Mucosa of rectum (tissue), 2 donors: ENCODE results near the gene MYH11.

Source experiments
- H3K27ac ChIP-seq, 2 donors: one replicate each; pipeline ENCODE4 v1.7.0; 2013; ENCODE audit warnings: inconsistent platforms in 2 of 2, low read depth in 2 of 2, low read length in 2 of 2
- H3K27me3 ChIP-seq, 2 donors: one replicate each; pipeline ENCODE4 v1.7.0; 2013; ENCODE audit warnings: low read length in 2 of 2; ENCODE audit not compliant: control insufficient read depth in 2 of 2, insufficient read depth in 2 of 2
- H3K36me3 ChIP-seq, 2 donors: one replicate each; pipeline ENCODE4 v1.7.0; 2013; ENCODE audit warnings: low read length in 2 of 2; ENCODE audit not compliant: control insufficient read depth in 2 of 2, insufficient read depth in 2 of 2
- H3K4me1 ChIP-seq, 2 donors: one replicate each; pipeline ENCODE4 v1.7.0; 2013; ENCODE audit warnings: low read length in 2 of 2, mild to moderate bottlenecking in 1 of 2; ENCODE audit not compliant: control insufficient read depth in 2 of 2, insufficient read depth in 2 of 2
- H3K4me3 ChIP-seq, 2 donors: one replicate each; pipeline ENCODE4 v1.7.0; 2013; ENCODE audit warnings: low read length in 2 of 2
- H3K9ac ChIP-seq, 2 donors: one replicate each; pipeline ENCODE4 v1.7.0; 2013; ENCODE audit warnings: low read length in 2 of 2, low read depth in 1 of 2, mild to moderate bottlenecking in 1 of 2
- H3K9me3 ChIP-seq, 2 donors: one replicate each; pipeline ENCODE4 v1.7.0; 2013; ENCODE audit warnings: low read length in 2 of 2; ENCODE audit not compliant: control insufficient read depth in 2 of 2
- donor health status: healthy.
- donor health status: Normal muscosa, but diverticular disease.

Gene MYH11

DNA sequence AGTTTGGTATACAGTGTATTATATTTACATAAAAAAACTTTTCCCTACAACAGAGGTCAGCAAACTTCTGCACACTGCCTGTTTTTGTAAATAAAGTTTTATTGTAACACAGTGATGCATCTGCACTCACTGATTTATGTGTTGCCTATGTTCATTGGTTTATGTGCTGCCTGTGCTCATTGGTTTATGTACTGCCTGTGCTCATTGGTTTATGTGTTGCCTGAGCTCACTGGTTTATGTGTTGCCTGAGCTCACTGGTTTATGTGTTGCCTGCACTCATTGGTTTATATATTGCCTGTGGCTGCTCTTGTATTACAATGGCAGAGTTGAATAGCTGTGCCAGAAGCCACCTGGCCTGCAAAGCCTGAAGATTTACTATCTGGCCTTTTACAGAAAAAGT is 81.6 kb downstream of the MYH11 start:
- H3K36me3 ChIP-seq: no peaks in the 10 kb centered on the region
- no peaks in the 10 kb centered on the region for H3K9me3 ChIP-seq
- no peak overlapping the region for H3K27ac ChIP-seq
- no peaks in the 10 kb centered on the region for H3K4me1 ChIP-seq
- no peak overlapping the region for H3K4me3 ChIP-seq
- no peaks in the 10 kb centered on the region for H3K27me3 ChIP-seq
- no peak overlapping the region for H3K9ac ChIP-seq

DNA sequence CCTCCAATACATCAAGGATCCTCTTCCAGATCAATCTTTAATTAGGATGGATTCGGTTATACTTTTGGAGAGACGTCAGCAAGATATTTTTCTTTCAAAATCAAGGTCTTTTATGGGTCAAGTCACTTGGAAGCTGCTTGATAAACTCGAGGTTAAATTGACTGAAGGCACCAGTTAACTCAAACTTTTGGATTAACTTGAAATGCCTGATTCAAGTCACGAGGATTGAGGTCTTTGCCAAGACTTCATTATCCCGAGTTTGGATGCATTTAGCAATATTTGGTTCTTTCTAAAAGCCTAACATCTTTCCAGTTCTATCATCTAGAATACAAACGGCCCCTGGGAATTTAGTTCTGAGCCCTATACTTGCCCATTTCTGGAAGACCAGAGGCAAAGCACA is 82.9 kb downstream of the MYH11 start:
- no peak overlapping the region for H3K27ac ChIP-seq

DNA sequence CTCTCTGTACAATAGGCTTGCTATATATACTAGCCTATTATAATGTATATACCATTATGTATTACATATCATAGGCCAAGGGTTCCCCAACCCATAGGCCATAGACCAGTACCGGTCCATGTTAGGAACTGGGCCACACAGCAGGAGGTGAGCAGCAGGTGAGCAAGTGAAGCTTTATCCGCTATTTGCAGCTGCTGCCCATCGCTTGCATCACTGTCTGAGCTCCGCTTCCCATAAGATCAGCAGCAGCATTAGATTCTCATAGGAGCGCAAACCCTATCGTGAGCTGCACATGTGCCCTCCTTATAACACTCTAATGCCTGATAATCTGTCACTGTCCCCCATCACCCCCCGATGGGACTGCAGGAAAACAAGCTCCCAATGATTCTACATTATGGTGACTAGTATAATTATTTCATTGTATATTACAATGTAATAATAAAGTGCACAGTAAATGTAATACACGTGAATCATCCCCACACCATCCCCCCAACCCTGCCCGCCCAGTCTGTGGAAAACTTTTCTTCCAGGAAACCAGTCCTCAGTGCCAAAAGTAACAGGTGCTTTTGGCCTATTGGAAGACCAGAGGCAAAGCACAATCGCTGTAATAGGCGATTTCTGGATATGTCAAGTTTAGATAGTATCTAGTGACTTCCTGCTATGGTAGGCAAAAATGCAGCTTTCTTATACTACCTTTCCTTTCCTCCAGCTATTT is 84.1 kb downstream of the MYH11 start:
- H3K36me3 ChIP-seq: no peaks in the 10 kb centered on the region
- H3K27ac ChIP-seq: no peak overlapping the region
- no peak overlapping the region for H3K9ac ChIP-seq

More for the DNA sequence above, 82.9 kb downstream of the MYH11 start:
- H3K4me3 ChIP-seq: no peak overlapping the region
- no peaks in the 10 kb centered on the region for H3K4me1 ChIP-seq
- no peak overlapping the region for H3K9ac ChIP-seq
- H3K36me3 ChIP-seq: no peaks in the 10 kb centered on the region
- H3K27me3 ChIP-seq: no peaks in the 10 kb centered on the region
- H3K9me3 ChIP-seq: no peaks in the 10 kb centered on the region

DNA sequence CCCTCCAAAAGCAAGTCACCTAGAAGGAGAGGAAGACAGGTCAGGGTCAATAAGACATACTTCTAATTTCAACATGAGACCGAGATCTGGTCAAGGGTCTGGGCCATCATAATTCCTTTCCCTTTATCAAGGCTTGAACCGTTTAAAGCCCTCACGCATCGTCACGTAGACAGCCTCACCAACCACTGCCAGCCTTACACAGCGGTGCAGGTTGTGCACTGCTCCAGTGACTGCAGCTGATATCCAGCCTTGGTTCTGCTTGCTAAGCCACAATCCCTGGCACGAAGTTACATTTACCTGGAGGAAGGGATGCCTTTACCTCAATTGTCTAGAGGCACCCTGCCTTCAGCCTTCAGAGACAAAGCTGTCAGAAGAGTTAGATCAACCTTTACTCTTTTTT is 85.1 kb downstream of the MYH11 start:
- Histone ChIP-seq H3K36me3 (no peaks in the 10 kb centered on the region), H3K27ac (no peak overlapping the region), H3K27me3 (no peaks in the 10 kb centered on the region), H3K4me1 (no peaks in the 10 kb centered on the region), H3K4me3 (no peak overlapping the region), H3K9me3 (no peaks in the 10 kb centered on the region), H3K9ac (no peak overlapping the region)

More for the DNA sequence above, 84.1 kb downstream of the MYH11 start:
- Histone ChIP-seq H3K4me3 (no peak overlapping the region), H3K9me3 (no peaks in the 10 kb centered on the region), H3K4me1 (no peaks in the 10 kb centered on the region), H3K27me3 (no peaks in the 10 kb centered on the region)

DNA sequence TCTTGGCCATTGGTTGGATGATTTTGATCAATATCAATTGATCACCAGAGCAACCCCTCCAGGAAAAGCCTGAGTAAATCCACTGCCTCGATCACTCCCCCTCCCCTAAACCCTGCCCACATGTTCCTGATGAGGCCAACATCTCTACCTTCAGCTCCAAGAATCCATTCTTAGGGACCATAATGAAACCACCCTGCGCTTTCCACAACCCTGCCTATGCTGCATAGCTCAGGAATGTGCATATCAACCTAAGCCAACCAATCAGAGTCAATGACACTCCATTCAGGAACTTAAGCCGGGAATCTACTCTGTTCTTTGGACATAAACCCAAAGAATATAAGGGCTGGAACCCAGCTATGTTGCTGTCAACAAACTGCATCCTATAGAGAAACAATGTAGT is 86.3 kb downstream of the MYH11 start:
- no peak overlapping the region for H3K4me3 ChIP-seq

DNA sequence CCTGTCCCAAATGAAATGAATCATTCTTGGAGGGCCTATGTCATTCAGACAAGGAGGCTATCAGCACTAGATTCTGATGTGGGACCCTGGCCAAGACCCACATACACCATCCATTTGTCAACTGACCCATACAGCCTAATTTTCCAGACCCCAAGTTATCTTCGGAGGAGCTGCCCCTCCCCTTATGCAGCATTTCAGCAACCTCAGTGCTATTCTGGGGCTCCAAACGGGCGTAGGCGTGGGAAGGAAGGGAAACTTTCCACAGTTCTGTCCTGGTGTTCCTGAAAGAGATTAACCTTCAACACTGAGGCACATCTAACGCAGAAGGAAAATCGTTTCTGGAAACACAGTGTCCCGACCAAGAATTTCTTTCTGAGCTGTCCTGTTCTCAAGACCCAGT is 86.7 kb downstream of the MYH11 start:
- Histone ChIP-seq H3K27ac (no peak overlapping the region), H3K9me3 (no peaks in the 10 kb centered on the region), H3K36me3 (no peaks in the 10 kb centered on the region), H3K4me3 (no peak overlapping the region), H3K27me3 (no peaks in the 10 kb centered on the region), H3K4me1 (no peaks in the 10 kb centered on the region), H3K9ac (no peak overlapping the region)

More for the DNA sequence above, 86.3 kb downstream of the MYH11 start:
- Histone ChIP-seq H3K27ac (no peak overlapping the region), H3K36me3 (no peaks in the 10 kb centered on the region), H3K4me1 (no peaks in the 10 kb centered on the region), H3K9ac (no peak overlapping the region), H3K27me3 (no peaks in the 10 kb centered on the region), H3K9me3 (no peaks in the 10 kb centered on the region)

DNA sequence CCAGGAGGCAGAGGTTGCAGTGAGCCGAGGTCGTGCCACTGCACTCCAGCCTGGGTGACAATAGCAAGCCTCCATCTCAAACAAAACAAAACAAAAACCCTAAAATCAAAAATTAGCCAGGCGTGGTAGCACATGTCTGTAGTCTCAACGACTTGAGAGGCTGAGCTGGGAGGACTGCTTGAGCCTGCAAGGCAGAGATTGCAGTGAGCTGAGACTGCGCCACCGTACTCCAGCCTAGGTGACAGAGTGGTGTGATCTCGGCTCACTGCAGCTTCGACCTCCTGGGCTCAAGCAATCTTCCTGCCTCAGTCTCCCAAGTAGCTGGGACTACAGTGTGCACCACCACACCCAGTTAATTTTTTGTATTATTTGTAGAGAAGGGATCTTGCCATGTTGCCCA is 87.6 kb downstream of the MYH11 start:
- H3K36me3 ChIP-seq: no peaks in the 10 kb centered on the region
- H3K27ac ChIP-seq: no peak overlapping the region
- H3K4me3 ChIP-seq: no peak overlapping the region
- no peaks in the 10 kb centered on the region for H3K9me3 ChIP-seq
- H3K4me1 ChIP-seq: no peaks in the 10 kb centered on the region
- H3K9ac ChIP-seq: no peak overlapping the region
- no peaks in the 10 kb centered on the region for H3K27me3 ChIP-seq

DNA sequence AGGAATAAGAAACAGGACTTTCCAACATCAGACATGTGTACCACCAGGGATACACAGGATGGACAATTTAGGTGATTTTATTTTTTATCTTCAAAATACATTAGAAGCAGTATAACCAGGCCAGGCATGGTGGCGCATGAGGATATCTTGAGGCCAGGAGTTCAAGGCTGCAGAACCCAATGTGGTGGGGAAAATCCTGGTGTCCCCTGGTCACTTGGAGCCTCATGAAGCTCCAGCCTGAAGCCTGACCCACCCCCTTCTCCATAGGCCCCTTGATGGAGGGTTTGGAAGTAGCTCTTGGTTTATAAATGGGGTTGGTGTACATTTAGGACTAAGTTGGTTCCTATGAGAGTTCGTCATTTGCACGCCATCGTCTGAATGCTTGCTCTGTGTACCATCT is 88.6 kb downstream of the MYH11 start:
- no peaks in the 10 kb centered on the region for H3K27me3 ChIP-seq
- no peaks in the 10 kb centered on the region for H3K36me3 ChIP-seq
- no peaks in the 10 kb centered on the region for H3K9me3 ChIP-seq
- H3K4me3 ChIP-seq: no peak overlapping the region
- no peaks in the 10 kb centered on the region for H3K4me1 ChIP-seq
- H3K9ac ChIP-seq: no peak overlapping the region
- no peak overlapping the region for H3K27ac ChIP-seq

DNA sequence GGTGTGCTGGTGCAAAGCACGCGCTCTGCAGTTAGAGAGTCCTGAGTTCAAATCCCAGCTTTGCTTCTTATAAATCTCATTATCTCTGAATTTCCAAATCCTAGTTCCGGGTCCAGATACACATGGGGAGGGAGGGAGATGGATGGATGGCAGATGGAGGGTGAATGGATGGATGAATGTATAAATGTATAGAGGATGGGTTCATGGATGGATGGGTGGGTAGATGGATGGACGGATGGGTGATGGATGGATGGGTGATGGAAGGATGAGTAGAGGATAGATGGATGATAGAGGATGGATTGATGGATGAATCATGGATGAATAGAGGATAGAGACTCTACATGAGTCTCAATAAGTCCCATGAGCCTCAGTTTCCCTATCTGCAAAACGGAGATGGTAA is 89.9 kb downstream of the MYH11 start:
- no peaks in the 10 kb centered on the region for H3K4me1 ChIP-seq
- no peaks in the 10 kb centered on the region for H3K9me3 ChIP-seq
- H3K27me3 ChIP-seq: no peaks in the 10 kb centered on the region
- H3K36me3 ChIP-seq: no peaks in the 10 kb centered on the region
- no peak overlapping the region for H3K9ac ChIP-seq
- H3K4me3 ChIP-seq: no peak overlapping the region
- no peak overlapping the region for H3K27ac ChIP-seq

DNA sequence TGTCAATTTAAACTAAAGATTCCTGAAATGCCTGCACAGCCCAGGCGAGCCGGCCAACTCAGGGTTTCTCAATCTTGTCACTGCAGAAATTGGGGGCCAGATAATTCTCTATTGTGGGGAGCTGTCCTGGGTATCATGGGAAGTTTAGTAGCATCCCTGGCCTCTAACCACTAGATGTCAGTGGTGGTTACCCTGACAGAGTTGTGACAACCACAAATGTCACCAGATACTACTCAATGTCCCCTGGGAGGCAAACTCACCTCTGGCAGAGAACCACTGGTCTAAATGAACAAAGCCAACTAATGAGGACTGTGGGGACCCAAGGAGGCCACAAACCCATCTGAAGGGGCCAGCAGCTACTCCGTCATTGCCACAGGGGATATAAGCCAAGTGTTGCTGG is 90.9 kb downstream of the MYH11 start:
- H3K9ac ChIP-seq: no peak overlapping the region
- H3K4me3 ChIP-seq: no peak overlapping the region
- no peaks in the 10 kb centered on the region for H3K36me3 ChIP-seq
- H3K9me3 ChIP-seq: no peaks in the 10 kb centered on the region
- no peak overlapping the region for H3K27ac ChIP-seq
- H3K27me3 ChIP-seq: no peaks in the 10 kb centered on the region
- no peaks in the 10 kb centered on the region for H3K4me1 ChIP-seq

DNA sequence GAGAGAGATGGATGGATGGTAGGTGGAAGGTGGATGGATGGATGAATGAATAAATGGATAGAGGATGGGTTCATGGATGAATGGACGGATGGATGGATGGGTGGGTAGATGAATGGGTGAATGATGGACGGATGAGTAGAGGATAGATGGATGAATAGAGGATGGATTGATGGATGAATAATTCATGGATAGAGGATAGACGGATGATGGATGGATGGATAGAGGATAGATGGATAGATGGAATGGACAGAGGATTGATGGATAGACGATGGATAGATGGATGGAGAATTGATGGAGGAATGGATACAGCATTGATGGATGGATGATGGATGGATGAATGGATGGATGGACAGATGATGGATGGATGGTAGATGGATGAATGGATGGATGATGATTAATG is 91.7 kb downstream of the MYH11 start:
- Histone ChIP-seq H3K27me3 (no peaks in the 10 kb centered on the region), H3K9ac (no peak overlapping the region), H3K4me3 (no peak overlapping the region), H3K36me3 (no peaks in the 10 kb centered on the region), H3K4me1 (no peaks in the 10 kb centered on the region), H3K27ac (no peak overlapping the region), H3K9me3 (no peaks in the 10 kb centered on the region)
